MM.1S (cell line): ENCODE measurements around the gene PLXDC2.

Experiments
- EZH2phosphoT487 ChIP-seq: fragments of 300-600 bp; sonication (generic); IDR thresholded peaks from 2 replicates; pipeline ENCODE4 v1.6.1; 2018; ENCODE audit warnings: antibody characterized with exemption, low read length
- TF ChIP-seq, protein P1 (sequence below): fragments of 300-600 bp; sonication (generic); IDR thresholded peaks from 2 replicates; pipeline ENCODE4 v1.5.1; 2016; ENCODE audit warnings: antibody characterized with exemption, low read length, mixed read lengths

DNA sequence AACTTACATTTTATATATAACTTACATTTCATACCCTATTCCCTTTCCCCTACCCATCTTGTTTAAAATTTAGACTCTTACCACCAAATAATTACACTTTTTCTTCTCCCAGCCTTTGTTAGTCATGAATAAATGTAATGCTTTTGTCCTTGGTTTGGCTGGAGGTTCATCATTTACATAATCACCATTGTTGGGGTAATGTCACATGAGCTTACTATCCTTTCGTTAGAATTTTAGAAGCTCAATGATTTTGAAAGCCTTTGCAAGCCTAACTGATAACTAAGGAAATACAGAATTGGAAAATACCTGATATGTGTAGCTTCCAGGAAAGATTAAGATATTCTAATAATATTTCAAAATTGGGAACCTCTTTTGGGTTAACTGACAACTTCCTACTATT, 171.7 kb downstream of the PLXDC2 start:
- TF ChIP-seq, protein P1, sequence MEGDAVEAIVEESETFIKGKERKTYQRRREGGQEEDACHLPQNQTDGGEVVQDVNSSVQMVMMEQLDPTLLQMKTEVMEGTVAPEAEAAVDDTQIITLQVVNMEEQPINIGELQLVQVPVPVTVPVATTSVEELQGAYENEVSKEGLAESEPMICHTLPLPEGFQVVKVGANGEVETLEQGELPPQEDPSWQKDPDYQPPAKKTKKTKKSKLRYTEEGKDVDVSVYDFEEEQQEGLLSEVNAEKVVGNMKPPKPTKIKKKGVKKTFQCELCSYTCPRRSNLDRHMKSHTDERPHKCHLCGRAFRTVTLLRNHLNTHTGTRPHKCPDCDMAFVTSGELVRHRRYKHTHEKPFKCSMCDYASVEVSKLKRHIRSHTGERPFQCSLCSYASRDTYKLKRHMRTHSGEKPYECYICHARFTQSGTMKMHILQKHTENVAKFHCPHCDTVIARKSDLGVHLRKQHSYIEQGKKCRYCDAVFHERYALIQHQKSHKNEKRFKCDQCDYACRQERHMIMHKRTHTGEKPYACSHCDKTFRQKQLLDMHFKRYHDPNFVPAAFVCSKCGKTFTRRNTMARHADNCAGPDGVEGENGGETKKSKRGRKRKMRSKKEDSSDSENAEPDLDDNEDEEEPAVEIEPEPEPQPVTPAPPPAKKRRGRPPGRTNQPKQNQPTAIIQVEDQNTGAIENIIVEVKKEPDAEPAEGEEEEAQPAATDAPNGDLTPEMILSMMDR = no peak
- no peak for TF ChIP-seq EZH2phosphoT487
